CMK (cell line): ENCODE measurements around the gene COQ8A.
"Not testable (repeated sequence)": the region's sequence is repeated elsewhere in the genome, so short reads cannot be mapped to it uniquely, and the experiment has no call there.

Experiments
- DNase-seq: peaks from one replicate; pipeline ENCODE4 v3.0.0-alpha.2; 2010; ENCODE audit warnings: low read depth

Gene COQ8A

DNA sequence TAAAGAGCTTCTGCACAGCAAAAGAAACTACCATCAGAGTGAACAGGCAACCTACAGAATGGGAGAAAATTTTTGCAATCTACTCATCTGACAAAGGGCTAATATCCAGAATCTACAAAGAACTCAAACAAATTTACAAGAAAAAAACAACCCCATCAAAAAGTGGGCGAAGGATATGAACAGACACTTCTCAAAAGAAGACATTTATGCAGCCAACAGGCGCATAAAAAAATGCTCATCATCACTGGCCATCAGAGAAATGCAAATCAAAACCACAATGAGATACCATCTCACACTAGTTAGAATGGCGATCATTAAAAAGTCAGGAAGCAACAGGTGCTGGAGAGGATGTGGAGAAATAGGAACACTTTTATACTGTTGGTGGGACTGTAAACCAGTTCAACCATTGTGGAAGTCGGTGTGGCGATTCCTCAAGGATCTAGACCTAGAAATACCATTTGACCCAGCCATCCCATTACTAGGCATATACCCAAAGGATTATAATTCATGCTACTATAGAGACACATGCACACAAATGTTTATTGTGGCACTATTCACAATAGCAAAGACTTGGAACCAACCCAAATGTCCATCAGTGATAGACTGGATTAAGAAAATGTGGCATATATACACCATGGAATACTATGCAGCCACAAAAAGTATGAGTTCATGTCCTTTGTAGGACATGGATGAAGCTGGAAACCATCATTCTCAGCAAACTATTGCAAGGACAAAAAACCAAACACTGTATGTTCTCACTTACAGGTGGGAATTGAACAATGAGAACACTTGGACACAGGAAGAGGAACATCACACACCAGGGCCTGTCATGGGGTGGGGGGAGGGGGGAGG is 10.6 kb upstream of the COQ8A start:
- not testable (repeated sequence) for DNase-seq

DNA sequence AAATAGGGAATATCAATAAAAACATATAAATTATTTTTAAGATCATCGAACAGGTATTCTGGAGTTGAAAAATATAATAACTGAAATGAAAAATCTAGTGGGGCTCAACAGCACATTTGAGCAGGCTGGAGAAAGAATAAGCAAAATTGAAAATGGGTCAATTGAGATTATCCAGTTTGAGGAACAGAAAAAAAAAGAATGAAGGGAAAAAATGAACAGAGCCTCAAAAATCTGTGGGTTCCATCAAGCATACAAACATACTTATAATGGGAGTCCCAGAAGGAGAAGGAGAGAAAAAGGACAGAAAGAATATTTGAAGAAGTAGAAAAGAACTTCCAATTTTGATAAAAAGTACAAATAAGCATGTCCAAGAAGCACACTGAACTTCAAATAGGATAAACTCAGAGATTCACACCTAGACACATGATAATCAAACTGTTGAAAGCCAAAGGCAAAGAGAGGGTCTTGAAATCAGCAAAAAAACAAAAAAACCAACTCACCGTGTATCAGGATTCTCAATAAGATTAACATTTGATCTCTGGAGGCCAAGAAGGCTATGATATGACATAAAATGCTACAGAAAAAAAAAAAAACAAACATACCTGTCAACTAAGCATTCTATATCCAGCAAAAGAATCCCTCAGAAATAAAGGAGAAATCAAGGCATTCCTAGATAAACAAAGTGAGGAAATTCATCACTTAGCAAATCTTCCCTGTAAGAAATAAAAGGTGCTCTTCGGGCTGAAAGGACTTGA is 5.4 kb upstream of the COQ8A start:
- no peak for DNase-seq

DNA sequence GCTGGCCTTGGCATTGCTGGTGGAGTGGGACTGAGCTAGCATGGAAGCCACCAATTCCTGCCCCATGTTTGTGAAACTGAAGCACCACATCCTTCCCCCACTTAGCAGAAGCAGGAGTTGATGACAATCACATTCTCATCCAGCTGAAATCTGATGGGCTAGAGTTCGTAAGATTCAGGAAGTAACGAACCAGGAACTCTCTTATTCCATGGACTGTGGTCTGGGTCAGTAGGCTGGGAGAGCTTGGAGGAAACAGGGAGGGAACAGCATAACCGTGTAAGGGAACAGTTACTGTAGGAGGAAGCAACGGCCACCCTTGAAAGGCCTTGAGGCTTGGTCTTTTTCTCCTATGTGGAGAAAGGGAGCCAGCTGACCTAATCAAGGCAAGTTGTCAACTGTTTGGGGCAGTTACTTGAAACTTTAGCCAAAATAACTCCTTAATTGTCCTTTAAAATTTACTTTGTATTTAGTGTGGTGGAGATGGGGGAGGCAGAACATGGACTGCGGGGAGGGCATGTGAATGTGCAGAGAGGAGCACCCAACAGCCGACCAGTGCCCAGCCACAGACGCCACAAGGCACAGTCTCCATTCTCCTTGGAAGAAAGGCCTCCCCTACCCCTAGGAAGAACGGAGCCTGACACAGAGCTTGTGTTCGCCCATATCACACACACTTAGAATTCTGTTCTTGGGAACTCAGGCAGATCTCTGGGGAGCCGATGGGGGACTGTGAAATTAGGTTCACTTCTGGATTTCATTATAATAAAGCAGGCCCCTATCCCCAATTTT is 2.0 kb upstream of the COQ8A start:
- peak; percentile 32 for DNase-seq

DNA sequence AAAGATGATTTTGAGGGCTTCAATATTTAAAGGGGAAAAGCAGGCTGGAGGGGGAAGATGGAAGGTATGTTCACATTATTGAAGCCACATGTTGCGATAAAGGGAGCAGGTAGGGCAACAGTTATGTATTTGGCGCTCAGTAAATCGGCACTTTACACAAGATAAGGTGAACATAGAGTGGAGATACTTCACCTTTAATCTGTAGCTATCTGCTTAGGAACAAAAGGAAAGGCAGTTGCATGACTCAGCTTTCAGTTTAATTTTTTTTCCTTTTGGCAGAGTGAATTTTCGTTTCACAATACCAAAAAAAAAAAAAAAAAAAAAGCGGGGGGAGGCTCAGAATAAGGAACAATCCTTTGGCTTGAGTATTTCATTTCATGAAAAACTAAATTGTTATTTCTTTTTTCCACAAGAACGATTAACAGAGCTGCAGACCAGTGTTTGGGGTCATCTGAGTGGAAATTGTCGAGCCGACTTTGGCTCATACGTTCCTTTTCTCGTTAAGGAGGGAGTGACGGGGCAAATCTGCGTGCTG is 1.1 kb upstream of the COQ8A start:
- DNase-seq = peak; percentile 35

DNA sequence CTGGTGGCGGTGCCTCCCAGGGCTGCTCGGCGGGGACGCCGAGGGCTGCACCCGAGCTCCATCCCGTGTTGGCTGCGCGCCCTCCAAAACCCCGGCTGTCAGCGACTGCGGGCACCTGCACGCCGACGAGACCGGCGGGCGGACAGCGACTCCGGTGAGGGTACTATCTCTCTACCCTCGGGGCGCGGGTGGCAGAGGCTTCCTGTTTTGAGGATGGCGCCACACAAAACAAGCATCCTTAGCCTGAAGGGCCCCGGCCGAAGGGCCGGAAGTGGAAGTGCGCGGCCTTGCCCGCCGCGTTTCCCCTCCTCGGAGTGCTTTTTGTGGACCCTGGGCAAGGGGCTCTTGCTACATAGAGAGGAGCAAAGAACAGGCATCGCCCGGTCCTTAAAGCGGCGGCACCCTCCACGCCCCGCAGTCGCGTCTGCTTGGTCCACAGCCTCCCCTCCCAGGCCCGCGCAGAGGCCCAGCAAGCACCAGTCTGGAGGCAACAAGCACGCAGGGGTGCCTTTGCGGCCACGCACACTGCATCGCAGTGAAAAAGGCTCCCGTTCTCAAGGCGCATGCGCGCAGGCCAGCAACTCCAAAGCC is 561 bp upstream of the COQ8A start:
- DNase-seq = no peak

DNA sequence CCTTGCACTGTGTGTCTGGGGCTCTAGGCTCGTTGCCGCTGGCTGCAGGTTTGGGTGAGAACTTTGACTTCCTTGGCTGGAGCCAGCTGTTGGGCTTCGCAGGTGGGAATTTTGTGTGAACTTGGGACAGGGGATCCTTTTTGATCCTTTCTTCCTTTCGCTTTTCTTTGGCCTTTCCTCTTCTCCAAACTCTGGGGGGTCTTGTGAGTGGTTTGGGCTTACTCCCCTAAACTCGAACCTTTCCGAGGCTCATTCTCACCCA is 643 bp downstream of the COQ8A start:
- DNase-seq = no peak

DNA sequence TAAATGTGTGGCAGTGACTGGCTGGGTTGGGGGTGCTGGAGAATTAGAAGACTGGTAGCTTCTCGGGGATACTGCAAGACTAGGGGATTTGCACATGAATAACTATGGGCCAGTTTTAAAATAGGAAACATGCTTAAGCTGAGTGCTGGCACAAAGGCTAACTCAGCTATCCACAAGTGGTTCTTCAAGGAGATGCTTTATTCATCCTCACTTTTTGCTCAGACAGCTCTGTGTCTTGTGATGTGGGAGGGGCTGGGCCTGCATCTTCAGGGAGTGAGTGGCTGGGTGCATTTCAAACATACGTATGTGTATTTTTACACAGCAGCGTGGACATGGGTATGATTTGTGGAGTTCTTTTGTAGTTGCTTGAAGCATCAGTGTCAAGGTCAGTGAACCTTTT is 2.3 kb downstream of the COQ8A start:
- no peak for DNase-seq

DNA sequence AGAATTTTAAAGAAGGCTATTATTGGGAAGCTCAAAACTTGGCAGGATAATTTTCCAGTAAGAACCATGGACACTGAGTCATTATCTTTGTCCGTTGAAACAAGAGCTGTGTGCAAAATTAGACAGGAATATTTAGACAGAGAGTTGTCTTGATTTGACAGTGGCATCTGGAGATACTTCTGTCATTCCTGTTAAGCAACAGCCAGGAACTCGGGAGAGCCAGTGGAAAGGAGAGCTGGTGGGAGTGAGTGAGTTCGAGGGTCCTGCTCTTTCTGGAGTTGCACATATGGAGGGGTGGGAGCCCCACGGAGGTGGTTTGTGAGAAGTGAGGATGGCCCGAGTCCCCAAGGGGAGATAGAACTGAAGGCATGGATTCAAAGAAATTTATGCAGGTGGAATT is 3.1 kb downstream of the COQ8A start:
- no peak for DNase-seq

DNA sequence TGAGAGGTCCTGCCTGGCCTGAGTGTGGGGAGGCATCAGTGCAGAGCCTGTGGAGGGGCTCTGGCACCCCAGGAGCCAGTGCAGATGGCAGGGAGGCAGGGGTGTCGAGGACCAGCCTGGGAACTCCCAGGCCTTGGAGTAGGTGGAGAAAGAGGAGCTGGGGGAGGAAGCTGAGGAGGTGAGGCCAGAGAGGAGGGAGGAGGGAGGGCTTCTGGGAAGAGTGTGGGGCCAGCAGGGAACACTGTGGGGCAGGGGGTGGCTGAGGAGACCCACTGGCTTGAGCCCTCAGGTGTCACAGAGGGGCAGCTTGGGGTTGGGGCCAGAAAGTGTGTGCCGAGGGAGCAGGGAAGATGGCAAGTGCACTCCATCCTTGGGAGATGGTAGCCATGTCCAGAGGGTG is 3.8 kb downstream of the COQ8A start:
- no peak for DNase-seq

DNA sequence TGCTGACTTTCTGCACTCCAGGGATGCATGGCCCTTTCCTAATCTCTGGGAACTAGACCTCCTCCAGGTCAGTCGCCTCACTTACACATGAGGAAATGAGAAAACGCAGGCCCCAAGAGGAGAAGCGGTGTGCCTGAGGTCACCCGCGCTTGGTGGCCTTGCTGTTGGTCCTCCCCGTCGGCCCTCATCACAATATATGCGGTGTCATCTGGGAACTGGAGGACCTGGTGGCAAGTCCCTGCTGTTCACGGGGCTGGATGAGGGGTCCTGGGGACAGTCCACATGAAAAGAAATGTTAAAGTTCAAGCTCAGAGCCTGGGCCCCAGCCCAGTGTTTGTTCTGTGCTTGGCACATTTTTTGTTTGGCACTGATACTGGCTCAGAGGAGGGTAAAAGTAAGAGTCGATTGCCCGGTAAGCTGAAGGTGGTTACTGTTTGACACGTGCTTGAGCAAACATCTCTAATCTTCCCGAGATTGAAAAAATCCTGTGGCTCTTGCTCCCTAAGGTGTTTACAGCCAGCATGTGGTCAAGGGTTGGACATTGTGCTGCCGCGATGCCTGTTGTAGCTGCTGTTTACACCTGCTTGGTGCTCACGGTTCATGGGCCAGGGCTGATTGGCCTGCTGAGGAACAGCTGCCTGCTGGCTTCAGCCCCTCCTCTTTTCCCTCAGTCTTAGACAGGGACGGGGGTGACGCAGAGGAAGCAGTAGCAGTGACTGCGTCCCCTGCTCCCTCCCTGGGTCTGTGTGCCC is 5.2 kb downstream of the COQ8A start:
- DNase-seq = no peak

DNA sequence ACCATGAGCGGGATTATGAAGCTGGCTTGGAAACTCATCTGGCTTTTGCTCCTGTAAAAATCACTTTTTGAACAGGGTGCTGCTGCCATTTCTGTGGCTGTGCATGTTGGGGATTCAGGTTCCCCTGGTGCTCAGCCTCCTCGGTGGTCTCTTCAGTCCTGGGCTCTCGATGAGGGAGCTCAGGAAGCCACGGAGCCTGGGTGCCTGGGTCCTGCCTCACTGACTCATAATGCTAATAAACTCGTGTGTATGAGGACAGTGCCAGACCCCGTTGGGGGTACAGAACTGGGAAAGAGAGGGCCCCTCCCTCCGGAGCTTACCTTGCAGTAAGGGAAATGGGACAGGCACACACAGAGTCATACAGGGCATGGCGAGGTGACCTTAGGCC is 5.8 kb downstream of the COQ8A start:
- no peak for DNase-seq

DNA sequence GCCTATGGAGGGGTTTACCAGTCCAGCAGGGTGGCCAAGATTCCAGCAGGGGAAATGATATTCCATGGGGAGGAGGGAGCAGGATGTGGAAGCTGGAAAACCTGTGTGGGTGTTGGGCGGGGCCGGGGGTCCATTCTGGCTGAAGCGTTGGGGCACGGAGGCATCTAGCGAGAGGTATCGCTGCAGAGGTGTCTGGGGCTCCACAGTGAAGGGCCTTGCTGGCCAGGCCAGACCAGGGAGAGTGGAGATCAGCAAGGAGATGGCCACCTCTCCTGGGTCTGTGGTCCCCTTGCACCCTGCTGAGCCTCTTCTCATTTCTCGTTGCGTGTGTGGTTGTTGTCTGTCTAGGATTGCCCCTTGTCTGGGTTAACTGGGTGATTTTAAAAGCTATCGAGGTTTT is 6.2 kb downstream of the COQ8A start:
- DNase-seq = no peak

DNA sequence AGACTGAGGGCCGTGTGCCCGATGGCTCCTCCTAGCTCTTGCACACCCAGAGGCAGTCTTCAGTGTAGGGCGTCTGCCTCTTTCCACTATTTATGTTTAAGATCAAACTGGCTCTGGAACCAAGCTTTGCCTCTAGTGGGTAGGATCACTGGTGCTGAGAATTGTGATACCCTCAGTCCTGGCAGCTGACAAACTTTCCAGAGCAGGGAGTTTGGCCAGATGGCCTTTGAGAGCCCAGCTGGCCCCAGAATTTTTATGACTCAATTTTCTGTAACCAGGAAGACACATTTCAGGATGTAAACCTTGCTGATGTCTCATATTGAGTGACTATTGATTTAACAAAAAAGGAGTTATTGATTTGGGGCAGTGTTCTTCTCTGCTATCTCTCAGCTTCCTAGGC is 6.7 kb downstream of the COQ8A start:
- no peak for DNase-seq

DNA sequence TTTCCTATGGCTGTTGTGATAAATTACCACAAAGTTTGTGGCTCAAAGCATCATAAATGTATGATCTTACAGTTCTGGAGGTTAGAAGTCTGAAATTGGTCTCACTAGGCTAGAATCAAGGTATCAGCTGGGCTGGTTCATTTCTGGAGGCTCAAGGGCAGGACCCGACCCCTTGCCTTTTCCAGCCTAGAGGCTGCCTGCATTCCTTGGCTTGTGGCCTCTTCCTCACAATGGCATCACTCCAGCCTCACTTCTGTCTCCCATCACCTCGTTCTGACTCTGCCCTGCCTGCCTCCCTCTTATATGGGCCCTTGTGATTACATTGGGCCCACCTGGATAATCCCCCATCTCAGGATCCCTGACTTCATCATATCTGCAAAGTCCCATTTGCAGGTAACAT is 8.0 kb downstream of the COQ8A start:
- DNase-seq = no peak

DNA sequence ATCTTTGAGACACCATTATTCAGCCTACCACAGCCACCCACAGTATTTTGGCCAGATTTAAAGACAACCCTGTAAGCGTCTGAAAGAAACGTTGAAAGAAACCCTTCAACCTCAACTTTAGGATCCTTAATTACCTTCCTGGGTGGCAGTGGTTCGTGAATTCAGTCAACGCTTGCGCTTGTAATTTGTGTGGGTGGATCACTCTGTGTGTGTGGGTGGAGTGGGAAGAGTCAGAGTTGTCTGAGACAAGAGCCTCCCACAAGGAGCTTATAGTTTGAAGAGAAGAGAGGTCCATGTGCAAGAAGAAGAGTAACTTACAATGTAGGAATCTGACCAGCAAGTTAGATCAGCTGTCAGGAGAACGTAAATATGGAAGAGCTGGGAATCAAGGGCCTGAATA is 8.4 kb downstream of the COQ8A start:
- no peak for DNase-seq

DNA sequence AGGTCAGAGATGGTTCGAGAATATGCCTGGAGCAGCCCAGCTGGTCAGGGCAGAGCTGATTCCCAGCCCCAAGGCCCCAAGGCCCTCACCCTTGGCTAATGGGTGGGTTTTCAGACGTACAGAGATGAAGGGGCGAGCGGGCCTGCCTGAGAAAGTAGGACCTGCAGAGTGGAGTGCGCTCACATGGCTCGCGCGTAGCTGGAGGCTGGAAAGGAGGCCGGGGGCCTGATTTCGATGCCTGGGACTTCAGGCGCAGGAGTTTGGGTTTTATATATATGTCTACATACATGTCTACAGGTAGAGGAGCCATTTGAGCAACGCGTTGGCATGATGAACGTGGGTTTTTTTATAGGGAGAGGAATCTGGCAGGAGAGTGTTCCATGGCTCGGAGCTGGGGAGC is 8.9 kb downstream of the COQ8A start:
- DNase-seq = no peak

DNA sequence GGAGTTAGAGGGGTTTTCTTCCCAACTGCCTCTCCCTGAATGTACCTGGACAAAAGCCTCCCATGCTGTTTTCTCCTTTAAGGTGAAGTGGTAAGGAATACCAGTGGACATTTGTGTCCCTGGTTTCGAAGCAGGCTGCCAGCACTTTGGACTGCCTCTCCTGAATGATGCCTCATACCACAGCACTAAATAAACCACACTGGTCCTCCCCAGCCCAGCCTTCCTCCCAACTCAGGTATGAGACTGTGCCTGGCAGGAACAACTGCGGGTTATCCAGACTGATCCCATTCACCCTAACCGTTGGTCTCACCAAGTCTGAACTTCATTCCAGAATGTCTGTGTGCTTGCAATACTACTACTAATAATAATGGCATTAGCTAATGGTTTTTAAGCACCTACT is 9.3 kb downstream of the COQ8A start:
- no peak for DNase-seq

DNA sequence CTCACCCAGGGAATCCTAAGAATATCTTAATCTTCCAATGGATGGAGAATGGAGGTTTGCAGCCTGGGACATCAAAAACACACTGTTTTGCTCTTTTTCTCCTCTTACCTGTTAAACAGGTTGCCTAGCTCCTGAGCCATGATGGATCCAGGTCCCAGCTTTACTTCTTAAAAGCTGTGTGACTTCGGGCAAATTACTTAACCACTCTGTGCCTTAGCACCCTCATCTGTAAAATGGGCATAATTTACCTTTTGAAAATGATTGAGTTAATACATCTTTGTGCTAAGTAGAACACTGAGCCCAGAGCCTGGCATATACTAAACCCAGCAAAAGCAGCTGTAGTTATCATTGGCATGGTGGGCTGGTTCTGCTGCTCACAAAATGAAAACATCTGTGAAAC is 10.2 kb downstream of the COQ8A start:
- DNase-seq = no peak

DNA sequence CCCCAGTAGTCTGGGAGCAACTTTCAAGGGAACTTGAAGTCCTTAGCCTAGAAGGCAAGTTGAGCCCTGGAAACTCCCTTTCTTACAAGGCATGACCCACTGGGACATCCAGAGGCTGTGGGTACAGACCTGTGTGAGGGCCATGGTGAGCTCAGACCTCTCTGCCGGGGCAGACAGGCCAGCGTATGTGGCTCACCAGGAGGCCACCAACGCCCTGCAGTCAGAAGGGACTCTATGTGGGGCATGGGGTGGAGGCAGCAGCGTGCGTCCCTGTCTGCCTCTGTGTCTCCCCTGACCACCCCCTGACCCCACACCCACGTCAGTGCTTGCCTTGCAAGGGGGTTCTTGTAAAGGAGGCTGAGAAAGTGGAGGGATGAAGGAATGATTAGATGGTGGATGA is 10.8 kb downstream of the COQ8A start:
- DNase-seq = no peak

DNA sequence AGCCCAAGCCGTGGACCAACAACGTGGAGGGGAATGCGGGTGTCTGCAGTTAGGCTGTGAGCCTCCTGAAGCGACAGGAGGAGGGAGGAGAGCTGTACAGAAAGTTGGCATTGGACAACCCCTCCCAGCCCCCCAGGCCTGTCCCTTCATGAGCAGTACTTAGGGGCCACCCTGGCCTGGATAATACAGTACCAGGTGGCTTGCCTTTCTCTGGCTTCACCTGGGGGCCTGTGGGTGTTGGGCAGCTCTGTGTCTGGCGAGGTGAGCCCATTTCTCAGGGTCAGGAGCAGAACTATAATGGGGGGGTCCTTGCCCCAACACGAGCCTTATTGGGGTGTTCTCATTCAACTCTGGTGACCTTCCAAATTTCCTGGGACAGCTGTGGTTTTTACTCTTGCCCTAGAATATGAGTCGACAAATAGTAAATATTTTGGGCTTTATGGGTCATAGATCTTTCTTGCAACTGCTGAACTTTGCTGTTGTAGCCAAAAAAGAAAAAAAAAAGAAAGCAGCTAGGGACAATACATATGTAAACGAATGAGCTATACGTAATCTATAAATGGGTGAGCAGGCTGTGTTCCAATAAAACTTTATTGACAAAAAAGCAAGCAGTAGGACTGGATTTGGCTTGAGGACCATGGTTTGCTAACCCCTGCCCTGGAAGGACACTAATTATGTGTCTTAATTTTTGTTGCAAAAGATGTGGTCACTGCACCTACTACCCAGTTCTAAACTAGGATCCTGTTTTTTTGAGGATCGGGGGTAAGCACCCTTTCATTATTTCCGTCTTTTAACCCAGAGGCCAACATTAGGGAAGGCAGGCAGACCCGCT is 11.4 kb downstream of the COQ8A start:
- DNase-seq = no peak

DNA sequence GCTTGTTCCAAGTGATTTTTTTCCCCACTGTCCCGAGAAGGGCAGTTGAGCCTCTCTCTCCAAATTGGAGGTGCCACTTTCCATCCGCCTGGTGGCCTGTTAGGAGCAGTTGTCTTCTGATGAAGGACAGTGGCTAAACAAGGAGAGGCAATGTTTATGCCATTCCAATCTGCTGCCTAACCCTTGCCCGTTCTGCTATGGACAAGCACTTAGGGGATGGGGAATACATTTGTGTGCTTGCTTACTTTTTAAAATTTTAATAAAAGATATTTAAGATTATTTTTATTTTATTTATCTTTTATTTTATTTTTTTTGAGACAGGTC is 12.0 kb downstream of the COQ8A start:
- DNase-seq = no peak
